ENCODE data around the gene FCN1.

Gene FCN1

GRCh38 chr9:134930398-134930797 is 12.7 kb upstream of the FCN1 start:
- no peak overlapping the region for H3K27ac ChIP-seq
- no peak for TF ChIP-seq ZFX (IDR thresholded peaks at IDR 0.05; ENCODE audit: borderline replicate concordance)
- TF ChIP-seq CTCF (IDR thresholded peaks at IDR 0.05) = no peak

- TF ChIP-seq ZFX (IDR thresholded peaks at IDR 0.05; ENCODE audit: borderline replicate concordance) = no peak
- no peak for TF ChIP-seq CTCF (IDR thresholded peaks at IDR 0.05)
- H3K27ac ChIP-seq = no peak overlapping the region
These were observed 11.8 kb upstream of the FCN1 start for GRCh38 chr9:134929193-134930158.

GRCh38 chr9:134928436-134929192 is 10.9 kb upstream of the FCN1 start:
- H3K27ac ChIP-seq = no peak overlapping the region
- no peak for TF ChIP-seq ZFX (IDR thresholded peaks at IDR 0.05; ENCODE audit: borderline replicate concordance)
- no peak for TF ChIP-seq CTCF (IDR thresholded peaks at IDR 0.05)

- TF ChIP-seq ZFX (IDR thresholded peaks at IDR 0.05; ENCODE audit: borderline replicate concordance) (no peak), CTCF (IDR thresholded peaks at IDR 0.05) (no peak)
- no peak overlapping the region for H3K27ac ChIP-seq
These were observed 7.3 kb upstream of the FCN1 start for GRCh38 chr9:134925011-134925511.

GRCh38 chr9:134923466-134923865 is 5.8 kb upstream of the FCN1 start:
- no peak for TF ChIP-seq ZFX (IDR thresholded peaks at IDR 0.05; ENCODE audit: borderline replicate concordance)
- no peak for TF ChIP-seq CTCF (IDR thresholded peaks at IDR 0.05)
- H3K27ac ChIP-seq = no peak overlapping the region

- H3K27ac ChIP-seq = no peak overlapping the region
- no peak for TF ChIP-seq CTCF (IDR thresholded peaks at IDR 0.05)
- no peak for TF ChIP-seq ZFX (IDR thresholded peaks at IDR 0.05; ENCODE audit: borderline replicate concordance)
These were observed 5.2 kb upstream of the FCN1 start for GRCh38 chr9:134922932-134923240.
